GM19193 (cell line): Measurements from ENCODE around the gene GFER.

Source experiments
- POLR2A ChIP-seq: IDR thresholded peaks from 4 replicates; pipeline ENCODE4 v1.6.1; 2011; ENCODE audit not compliant: insufficient read depth, insufficient read length; ENCODE audit errors: extremely low read depth

The GFER gene

DNA sequence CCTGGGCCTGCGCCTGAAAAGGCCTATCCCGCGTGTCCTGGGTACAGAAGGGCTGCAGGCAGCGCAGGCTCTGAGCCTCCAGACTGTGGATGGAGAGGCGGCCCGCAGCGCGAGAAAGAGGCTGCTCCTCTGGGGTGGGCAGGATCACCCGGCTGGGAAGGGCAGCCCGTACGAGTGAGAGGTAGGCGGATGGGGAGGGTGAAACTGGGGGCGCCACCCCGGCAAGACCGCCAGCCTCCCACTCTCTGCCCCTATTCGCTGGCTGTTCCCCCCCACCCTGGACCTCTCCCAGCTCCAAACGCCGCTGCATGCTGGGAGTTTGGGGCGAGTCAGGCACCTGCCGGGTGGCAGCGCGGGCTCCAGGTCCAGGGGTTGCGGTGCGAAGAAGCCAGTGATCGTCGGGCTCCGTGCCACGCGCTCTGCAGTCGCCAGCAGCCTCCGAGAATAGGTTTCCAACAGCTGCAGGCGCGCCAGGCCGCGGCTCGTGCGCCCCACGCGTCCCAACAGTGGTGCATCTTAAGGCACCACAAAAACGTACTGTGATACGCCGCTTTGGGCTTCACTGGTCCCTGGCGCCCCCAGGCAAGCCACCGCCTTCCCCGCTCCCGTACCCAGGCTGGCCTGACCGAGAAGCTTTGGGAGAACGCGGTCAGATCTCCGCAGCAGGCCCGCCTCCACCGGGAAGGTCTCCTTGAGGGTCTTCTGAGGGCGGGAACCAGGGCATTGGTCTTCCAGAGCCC is 3.8 kb upstream of the GFER start:
- no peak for TF ChIP-seq POLR2A

DNA sequence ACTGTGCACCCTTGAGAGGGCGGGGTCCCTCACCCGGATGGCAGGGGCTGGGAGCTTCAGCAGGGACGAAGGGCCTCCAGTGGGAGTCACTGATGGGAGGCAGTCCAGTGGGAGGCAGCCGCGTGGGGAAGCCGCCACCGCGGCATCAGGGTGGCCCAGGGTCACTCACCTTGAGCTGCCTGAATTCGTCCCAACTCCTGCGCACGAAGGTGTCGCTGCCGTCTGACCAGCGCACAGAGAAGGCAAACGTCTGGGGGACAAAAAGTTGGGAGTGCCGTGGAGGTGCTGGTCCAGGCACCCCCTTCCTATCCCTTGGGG is 3.3 kb upstream of the GFER start:
- no peak for TF ChIP-seq POLR2A

DNA sequence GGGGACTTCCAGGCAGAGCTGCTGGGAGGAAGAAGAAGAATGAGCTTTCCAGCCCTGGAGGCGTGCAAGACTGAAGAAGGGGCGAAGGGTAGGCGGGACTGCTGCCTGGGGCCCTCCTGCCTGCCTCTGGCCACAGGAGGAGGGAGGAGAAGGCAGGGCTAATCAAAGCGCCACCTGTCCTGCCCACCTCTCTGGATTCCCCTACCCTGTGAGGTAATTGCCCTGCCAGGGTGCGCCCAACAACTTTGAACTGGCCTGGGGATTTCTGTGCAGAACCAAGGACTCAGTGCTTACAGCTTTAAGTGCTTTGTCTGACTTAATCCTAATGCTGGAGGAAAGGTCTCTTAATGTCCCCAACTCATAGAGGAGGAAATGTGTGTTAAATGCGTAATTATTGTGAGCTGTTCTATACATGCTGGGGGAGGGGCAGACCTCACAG is 2.6 kb upstream of the GFER start, which contains the start of gene NOXO1:
NOXO1 (minus strand) TSS at position 72 of the 439 bp plus-strand sequence. CDS start 290 bp downstream, outside the sequence.
- no peak for TF ChIP-seq POLR2A

DNA sequence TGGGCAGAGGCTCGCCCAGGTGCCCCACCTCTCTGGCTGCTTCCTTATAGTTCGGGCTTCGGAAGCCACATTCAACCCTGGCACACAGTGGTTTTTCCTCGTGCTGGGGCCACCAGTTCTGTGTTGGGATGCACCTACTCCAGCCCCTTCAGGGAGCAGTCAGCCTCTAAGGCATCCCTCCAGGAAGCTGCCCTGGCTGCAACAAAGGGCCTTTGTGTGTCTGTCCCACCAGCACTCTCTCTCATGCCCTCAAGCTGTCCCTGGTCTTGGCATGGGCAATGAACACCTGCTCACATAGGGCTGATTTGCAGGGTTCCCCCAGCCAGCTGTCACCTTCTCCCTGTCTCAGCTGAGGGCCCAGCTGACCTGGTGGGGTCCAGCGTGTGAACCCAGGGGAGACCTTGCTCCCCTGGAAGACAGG is 2.0 kb upstream of the GFER start:
- TF ChIP-seq POLR2A: no peak

DNA sequence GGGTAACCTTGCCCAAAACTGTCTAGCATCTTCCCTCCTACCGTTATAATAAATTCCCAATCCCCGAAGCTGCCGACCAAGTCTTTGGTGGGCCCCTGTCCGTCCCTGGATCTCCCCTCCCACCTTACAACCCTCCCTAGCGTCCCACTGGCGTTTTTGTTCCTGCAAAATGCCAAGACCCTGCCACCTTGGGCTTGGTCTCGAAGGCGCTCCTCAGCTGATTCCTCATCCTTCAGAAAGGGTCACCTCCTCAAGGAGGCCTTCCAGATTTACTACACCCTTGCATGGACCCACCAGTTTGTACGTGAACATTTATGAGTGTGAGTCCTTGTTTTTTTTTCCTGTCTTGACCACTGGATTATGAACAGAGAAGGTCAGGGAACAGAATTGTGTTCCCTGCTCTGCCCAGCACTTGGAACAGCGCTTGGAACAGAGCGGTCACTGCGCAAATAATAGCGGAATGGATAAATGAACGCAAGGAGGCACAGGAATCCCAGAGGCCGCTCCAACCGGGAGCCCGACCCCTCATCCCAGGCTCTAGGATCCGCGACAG is 926 bp upstream of the GFER start:
- TF ChIP-seq POLR2A: no peak

DNA sequence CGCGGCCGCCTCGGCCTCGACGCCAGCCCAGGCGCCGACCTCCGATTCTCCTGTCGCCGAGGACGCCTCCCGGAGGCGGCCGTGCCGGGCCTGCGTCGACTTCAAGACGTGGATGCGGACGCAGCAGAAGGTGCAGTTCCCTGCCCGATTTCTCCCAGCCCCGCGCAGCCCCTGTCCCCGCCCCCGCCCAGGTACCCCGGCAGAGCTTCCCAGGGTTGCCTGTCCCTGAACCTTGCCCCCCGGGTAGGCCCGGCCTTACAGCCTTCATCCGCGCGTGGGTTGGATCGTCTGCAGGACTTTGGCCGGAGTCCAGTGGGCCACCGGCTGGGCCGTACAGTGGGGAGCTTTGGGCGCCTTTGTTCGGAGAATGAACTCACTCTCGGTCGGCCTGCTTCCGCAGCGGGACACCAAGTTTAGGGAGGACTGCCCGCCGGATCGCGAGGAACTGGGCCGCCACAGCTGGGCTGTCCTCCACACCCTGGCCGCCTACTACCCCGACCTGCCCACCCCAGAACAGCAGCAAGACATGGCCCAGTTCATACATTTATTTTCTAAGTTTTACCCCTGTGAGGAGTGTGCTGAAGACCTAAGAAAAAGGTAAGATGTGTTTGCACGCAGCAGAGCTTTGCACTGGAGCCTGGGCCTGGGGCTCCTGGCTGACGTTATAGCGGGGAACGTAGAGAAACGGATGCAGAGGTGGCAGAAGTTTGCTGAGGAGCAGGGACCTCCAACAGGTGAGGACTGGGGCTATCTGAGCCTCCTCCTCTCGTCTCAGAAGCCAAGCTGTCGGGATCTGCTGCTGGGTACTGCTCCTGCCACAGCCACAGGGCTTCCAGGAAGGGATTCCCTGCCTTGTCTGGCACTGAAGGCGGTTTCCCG is 593 bp downstream of the GFER start:
- TF ChIP-seq POLR2A: no peak

DNA sequence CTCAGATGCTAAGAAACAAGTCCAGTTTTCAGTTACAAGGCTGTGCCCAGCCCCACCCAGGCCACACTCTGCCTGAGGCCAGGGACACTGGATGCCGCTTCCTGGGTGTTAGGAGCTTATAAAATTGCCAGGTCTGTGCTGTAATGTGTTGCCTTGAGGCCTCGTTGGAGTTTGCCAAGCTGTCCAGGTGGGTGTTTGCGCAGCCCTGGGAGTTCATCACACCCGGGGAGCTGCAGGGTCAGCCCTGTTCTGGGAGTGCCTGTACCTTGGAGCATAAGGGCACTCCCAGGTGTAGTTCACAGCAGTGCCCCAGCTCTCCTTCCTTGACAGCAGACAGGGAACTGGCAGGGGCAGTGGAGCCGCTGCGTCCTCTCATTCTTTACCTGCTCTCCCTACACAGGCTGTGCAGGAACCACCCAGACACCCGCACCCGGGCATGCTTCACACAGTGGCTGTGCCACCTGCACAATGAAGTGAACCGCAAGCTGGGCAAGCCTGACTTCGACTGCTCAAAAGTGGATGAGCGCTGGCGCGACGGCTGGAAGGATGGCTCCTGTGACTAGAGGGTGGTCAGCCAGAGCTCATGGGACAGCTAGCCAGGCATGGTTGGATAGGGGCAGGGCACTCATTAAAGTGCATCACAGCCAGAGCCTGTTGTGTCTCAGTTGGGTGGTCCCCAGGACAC is 1.6 kb downstream of the GFER start:
- TF ChIP-seq POLR2A: no peak

DNA sequence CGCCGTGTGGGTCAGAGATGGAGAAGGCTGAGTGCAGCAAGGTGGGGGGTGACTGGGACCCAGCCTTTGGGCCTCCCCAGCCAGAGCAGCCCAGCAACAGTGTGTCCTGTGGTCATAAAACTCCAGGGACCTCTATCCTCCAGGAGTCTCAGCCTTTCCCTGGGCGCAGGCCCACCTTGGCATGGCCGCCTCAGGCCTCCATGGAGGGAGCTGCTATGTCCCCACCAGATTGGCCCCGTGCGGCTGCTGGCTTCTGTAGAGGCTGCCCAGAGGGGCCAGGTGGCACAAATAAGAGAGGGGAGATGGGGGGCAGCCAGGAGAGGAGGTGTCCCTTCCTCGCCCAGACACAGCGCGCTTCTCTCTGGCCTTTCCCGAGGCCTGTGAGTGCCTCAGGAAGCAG is 3.2 kb downstream of the GFER start:
- TF ChIP-seq POLR2A: no peak

DNA sequence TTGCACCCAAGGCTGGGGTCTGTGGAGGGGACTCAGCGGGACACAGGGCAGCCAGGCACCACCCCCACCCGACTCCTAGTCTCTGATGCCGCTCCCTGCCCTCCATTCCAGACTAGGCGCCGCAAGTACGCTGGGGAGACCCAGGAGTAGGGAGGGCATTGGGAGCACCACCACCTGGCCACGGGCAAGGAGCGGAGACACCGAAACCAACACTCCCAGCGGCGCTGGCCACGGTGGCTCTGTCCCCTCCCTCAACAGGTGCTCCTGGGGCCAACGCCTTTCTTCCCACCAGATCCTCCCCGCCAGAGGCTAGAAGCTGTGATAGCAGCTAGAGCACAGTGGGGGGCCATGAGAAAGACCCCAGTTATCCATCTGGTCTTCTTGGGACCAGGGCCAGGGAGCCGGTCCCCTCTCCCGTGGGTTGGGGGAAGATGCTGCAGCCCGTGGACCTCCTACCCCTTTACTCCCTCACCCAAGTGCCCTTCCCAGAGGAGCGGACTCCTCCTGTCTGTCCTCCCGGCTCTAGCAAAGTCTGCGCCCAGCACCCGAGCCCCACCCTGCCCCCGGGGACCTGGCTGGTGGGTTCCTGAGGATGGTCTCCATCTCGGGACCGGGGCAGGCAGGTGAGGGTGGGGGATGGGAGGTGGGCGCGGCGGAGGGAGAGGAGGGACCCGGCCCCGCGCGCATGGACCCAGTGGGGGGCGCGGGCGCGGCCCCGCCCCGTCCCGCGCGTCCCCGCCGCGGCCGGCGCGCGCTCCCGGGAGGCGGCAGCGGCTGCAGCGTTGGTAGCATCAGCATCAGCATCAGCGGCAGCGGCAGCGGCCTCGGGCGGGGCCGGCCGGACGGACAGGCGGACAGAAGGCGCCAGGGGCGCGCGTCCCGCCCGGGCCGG is 5.5 kb downstream of the GFER start, which contains the start of gene SYNGR3:
SYNGR3 (plus strand) TSS at position 762 of the 892 bp plus-strand sequence. CDS start 133 bp downstream, outside the sequence.
- TF ChIP-seq POLR2A: no peak

DNA sequence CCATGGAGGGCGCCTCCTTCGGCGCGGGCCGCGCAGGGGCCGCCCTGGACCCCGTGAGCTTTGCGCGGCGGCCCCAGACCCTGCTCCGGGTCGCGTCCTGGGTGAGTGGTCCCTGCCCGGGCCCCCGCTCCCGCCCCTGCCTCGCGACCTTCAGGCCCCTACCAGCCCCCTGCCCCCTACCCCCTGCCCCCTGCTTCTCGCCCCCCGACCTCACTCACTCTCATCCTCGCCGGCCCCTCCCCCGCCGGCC is 6.0 kb downstream of the GFER start:
- TF ChIP-seq POLR2A: no peak

DNA sequence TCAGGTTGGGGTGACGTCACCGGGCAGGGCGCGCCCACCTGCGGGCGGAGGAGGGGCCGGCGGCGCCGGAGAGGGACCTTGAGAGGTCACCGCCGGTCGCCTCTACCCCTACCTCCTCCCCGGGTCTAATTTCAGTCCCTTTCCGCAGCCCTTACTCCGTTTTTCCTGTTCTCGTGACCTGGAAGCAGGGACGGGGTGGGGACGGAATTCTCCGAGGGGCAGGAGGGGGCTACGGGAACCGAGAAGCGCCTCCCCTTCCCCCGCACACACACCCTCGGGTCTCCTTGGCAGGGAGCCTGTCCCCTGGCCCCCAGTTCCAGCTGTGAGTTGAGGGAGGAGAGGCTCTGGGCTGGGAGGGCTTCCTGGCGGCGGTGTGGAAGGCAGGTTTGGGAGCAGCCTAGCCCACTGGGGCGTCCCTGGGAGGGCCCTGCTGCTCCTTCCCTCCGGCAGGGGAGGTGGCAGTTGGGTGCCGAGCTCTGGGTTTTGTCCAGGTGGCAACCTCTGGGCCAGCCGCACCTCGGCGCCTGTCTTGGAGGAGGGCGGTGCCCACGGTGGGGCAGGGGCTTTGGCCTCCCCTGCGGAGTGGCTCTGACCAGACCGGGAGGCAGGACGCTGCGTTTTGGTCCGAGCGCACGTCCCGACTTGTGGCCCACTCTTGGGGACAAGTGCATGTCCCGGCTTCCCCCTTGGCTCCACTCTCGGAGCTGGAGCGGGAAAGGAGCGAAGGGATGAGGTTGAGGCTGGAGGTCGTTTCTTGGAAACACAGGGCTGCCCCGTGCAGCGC is 6.5 kb downstream of the GFER start:
- no peak for TF ChIP-seq POLR2A

DNA sequence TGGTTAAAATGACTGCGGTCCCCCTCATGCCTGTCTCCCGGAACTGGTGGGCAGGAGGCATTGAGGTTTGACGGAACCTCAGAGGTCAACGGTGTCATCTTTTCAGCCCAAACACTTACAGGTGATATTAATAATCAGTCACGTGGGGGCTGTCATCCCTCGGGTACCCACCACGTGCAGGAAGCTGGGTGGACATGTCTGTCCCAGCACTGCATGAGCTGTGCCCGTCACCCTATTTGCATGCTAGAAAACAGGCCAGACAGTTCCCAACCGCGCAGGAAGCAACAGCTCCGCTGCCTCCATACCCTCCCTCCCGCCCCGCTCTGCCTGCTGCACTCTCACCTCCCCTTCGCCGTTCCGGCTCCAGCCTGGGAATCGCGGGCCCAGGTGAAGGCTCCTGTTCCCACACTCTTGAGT is 7.2 kb downstream of the GFER start:
- peak; percentile 21 for TF ChIP-seq POLR2A

DNA sequence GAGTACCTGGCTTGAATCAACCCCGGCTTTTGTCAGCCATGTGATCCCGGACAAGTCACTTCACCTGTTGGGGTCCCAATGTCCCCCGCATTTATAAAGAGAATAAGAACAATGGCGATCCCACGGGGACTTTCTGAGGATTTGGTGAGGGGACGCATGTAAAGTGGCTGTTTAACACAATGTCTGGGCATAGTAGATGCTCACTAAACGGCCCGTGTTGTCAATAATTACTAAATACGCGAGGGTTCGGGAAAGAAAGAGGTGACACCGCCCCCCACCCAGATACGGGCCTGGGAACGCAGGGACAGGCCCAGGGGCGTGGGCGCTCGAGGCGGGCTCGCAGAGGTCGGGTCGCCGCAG is 7.6 kb downstream of the GFER start:
- no peak for TF ChIP-seq POLR2A
